Heart right ventricle (tissue), 16 donors: ENCODE data around the gene COPE. TPM values are rescaled to one million over a fixed set of nuclear protein-coding genes. Genes with fewer than 3 reads are reported as not detected.
"Not testable (repeated sequence)": the region's sequence is repeated elsewhere in the genome, so short reads cannot be mapped to it uniquely, and the experiment has no call there.

Experiments
- ATAC-seq, 8 donors: fragments of 200-7000 bp; cut with Tn5 transposase; one replicate each; pipeline ENCODE4 v1.9.1; 2020; ENCODE audit warnings: mild to moderate bottlenecking in 8 of 8, moderate library complexity in 8 of 8, moderate number of reproducible peaks in 1 of 8
- DNase-seq, 2 donors: peaks; one replicate each; pipeline ENCODE4 v3.0.0-alpha.2; 2020
- H3K27ac ChIP-seq, 10 donors: fragments of 200-600 bp; sonication (generic) in 2 of 10; one replicate each; pipeline versions ENCODE4 v1.5.0 to v1.8.0; 2020 to 2022; ENCODE audit warnings: mild to moderate bottlenecking in 3 of 10
- H3K27me3 ChIP-seq, 7 donors: fragments of 200-600 bp; one replicate each; pipeline ENCODE4 v1.8.0; 2021 to 2022; ENCODE audit warnings: mild to moderate bottlenecking in 2 of 7
- H3K36me3 ChIP-seq, 9 donors: fragments of 200-600 bp; sonication (generic) in 1 of 9; one replicate each; pipeline versions ENCODE4 v1.5.0 to v1.8.0; 2020 to 2022; ENCODE audit warnings: mild to moderate bottlenecking in 2 of 9
- H3K4me1 ChIP-seq, 9 donors: fragments of 200-600 bp; sonication (generic) in 1 of 9; one replicate each; pipeline versions ENCODE4 v1.5.0 to v1.8.0; 2020 to 2022; ENCODE audit warnings: mild to moderate bottlenecking in 4 of 9
- H3K4me3 ChIP-seq, 10 donors: fragments of 200-600 bp; sonication (generic) in 2 of 10; one replicate each; pipeline versions ENCODE4 v1.5.0 to v1.8.0; 2020 to 2022; ENCODE audit warnings: mild to moderate bottlenecking in 7 of 10, moderate library complexity in 2 of 10
- H3K9me3 ChIP-seq, 11 donors: fragments of 200-600 bp in 10 of 11; sonication (generic) in 2 of 11; one replicate each; pipeline versions ENCODE4 v1.5.0 to v1.8.0; 2013 to 2022; ENCODE audit warnings: mild to moderate bottlenecking in 2 of 11, control low read depth in 1 of 11, moderate library complexity in 1 of 11
- CTCF ChIP-seq, 9 donors: fragments of 200-600 bp; sonication (generic) in 2 of 9; IDR thresholded peaks; one replicate each; pipeline versions ENCODE4 v1.5.0 to v1.8.0; 2021 to 2022; ENCODE audit warnings: antibody characterized with exemption in 9 of 9, mild to moderate bottlenecking in 5 of 9, moderate library complexity in 1 of 9
- WGBS, 2 donors: extraction: QIAGEN DNeasy Blood & Tissue Kit; methylation state at CpG; one replicate each; pipeline ENCODE4 v1.1.7; 2013; ENCODE audit warnings: inconsistent platforms in 1 of 2; 5-methylcytosine and 5-hydroxymethylcytosine counted together
- intact Hi-C, 10 donors: fragments of 100-400 bp; cut with DNase I; formaldehyde crosslinking; loops; one replicate each; pipeline versions ENCODE4 v1.11.1 to v1.14.2; 2022
- polyA plus RNA-seq, 2 donors: library from polyadenylated mRNA; stranded (reverse); fragments of 200-250 nt; gene quantifications; one replicate each; pipeline ENCODE4 v1.2.3, GENCODE V29; 2013
- total RNA-seq, 10 donors: library from RNA; stranded (reverse); fragmentation: NEBNext Ultra II Directional in 3 of 10; extraction: Animal tissue kit (Norgen Biotek cat#: 25700) in 3 of 10; gene quantifications; one replicate each; pipeline versions ENCODE4 v1.2.1 to v1.2.4, GENCODE V29; 2021 to 2023
- donor health status: Arrhythmogenic right ventricular cardiomyopathy.
- donor health status: ischemic (EF 13 %, LVEDD 7.1; RV severe dilation, severe dysfunction).
- donor health status: healthy with polysubstance abuse.
- donor health status: DM: no; HTN: yes; CAD: no.
- donor health status: DM: no; HTN: no; CAD: no.
- donor health status: ischemic (EF 25% LVEDD 6.9; RV normal size, moderate dysfunction).
- donor health status: ischemic (EF 25% LVEDD 5.7; RV mildly dilated, moderate dysfunction).
- donor health status: healthy.
- donor health status: DM: yes; HTN: yes; CAD: no.
- donor health status: Ischemic cardiomyopathy.
- donor health status: ischemic (EF 35%, LVEDD 5.7; RV mildly dilated, moderate dysfunction).
- donor health status: nonischemic (EF 11% LVEDD 7.7; RV severe dilation, severe dysfunction).
- donor health status: DM: yes; HTN: yes; CAD: no.
- donor health status: PGD.
- donor health status: ischemic (EF 29% LVEDD 5.4; RV normal size, mild dysfunction).
- donor health status: nonischemic (EF 23%, LVEDD 6.1; RV moderate dilation, normal function).

Gene COPE
- total and polyA plus RNA-seq, 12 donors, result 102 to 302 (median 118) TPM

GRCh38 chr19:18954094-18954493, 34.9 kb upstream of the COPE start:
- no peaks in the 10 kb centered on the region for H3K27me3 ChIP-seq
- no peak for ATAC-seq
- WGBS, 2 donors, result 91 to 100% methylated on average over 3 of the region's 3 CpGs
- H3K4me1 ChIP-seq, result peaks cover 0 to 4% (median 0%) of the 10 kb centered on the region in 9 donors
- DNase-seq, result no peak
- no peaks in the 10 kb centered on the region for H3K36me3 ChIP-seq
- no peak overlapping the region for H3K4me3 ChIP-seq
- H3K27ac ChIP-seq, result no peak overlapping the region
- TF ChIP-seq CTCF (IDR thresholded peaks at IDR 0.05), result no peak
- H3K9me3 ChIP-seq, result no peaks in the 10 kb centered on the region
- intact Hi-C loops, result no loop called here

- peak in 2 of 8 donors; percentile 35 to 37 for ATAC-seq
- 48 to 51% methylated on average over 17 of the region's 17 CpGs for WGBS, 2 donors
- intact Hi-C loops, H3K9me3 ChIP-seq, H3K4me1 ChIP-seq, H3K36me3 ChIP-seq, H3K27me3 ChIP-seq, H3K4me3 ChIP-seq, DNase-seq, H3K27ac ChIP-seq: not testable (repeated sequence)
Observed at GRCh38 chr19:18952364-18953003, 33.3 kb upstream of the COPE start.

GRCh38 chr19:18951721-18952281, 32.6 kb upstream of the COPE start:
- Histone ChIP-seq H3K36me3 (no peaks in the 10 kb centered on the region), H3K27me3 (no peaks in the 10 kb centered on the region), H3K4me3 (no peak overlapping the region), H3K4me1 (peaks cover 0 to 4% (median 0%) of the 10 kb centered on the region in 9 donors), H3K27ac (no peak overlapping the region), H3K9me3 (no peaks in the 10 kb centered on the region)
- intact Hi-C loops, result no loop called here
- no peak for TF ChIP-seq CTCF (IDR thresholded peaks at IDR 0.05)
- 87 to 88% methylated on average over 7 of the region's 7 CpGs for WGBS, 2 donors
- DNase-seq (no peak), ATAC-seq (no peak)

- no peak overlapping the region for H3K4me3 ChIP-seq
- H3K27me3 ChIP-seq, result no peaks in the 10 kb centered on the region
- H3K4me1 ChIP-seq, result peaks cover 0 to 4% (median 0%) of the 10 kb centered on the region in 9 donors
- ATAC-seq (no peak), DNase-seq (no peak)
- intact Hi-C loops, result loop anchor here in 1 of 10 donors (5.0 kb wide), 1 partner anchor 32 kb away; no protein-coding TSS in a partner anchor
- no peak overlapping the region for H3K27ac ChIP-seq
- H3K9me3 ChIP-seq, result no peaks in the 10 kb centered on the region
- WGBS, 2 donors, result 94 to 97% methylated on average over 3 of the region's 3 CpGs
- no peaks in the 10 kb centered on the region for H3K36me3 ChIP-seq
- TF ChIP-seq CTCF (IDR thresholded peaks at IDR 0.05), result no peak
Observed at GRCh38 chr19:18949858-18950257, 30.7 kb upstream of the COPE start.

GRCh38 chr19:18948976-18949356, 29.8 kb upstream of the COPE start:
- Histone ChIP-seq H3K36me3 (no peaks in the 10 kb centered on the region), H3K27ac (no peak overlapping the region), H3K9me3 (no peaks in the 10 kb centered on the region), H3K4me1 (peaks cover 0 to 4% (median 0%) of the 10 kb centered on the region in 9 donors), H3K27me3 (no peaks in the 10 kb centered on the region), H3K4me3 (no peak overlapping the region)
- DNase-seq, result no peak
- TF ChIP-seq CTCF (IDR thresholded peaks at IDR 0.05), result no peak
- no peak for ATAC-seq
- 85 to 92% methylated on average over 5 of the region's 5 CpGs for WGBS, 2 donors
- intact Hi-C loops, result loop anchor here in 1 of 10 donors (5.0 kb wide), 1 partner anchor 33 kb away; no protein-coding TSS in a partner anchor
